Measurements from ENCODE around the gene SRA1.

DNA sequence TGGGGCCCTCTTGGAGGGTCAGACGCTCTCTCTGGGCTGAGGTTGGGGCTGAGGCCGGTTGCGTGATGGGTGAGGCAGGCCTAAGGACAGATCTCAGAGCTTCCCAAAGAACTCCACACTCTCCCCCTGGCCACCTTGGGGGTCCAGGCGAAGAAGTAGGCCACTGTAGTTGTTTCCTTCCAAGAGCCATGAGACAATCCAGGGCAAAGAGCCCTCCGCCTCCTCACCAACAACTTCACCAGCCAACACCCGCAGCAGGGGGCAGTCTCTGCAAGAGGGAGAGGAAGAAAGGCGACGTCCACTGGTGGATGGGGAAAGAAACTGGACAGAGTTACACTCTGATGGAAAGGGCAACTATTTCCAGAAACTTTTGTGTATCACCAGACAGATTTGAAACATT is 18.0 kb upstream of the SRA1 start:
- no peak for TF ChIP-seq EZH2 (IDR thresholded peaks at IDR 0.05)
- no peak for TF ChIP-seq FOXP2 (optimal IDR thresholded peaks at IDR 0.05; ENCODE audit: control extremely low read depth, extremely low read length, insufficient read depth)
- no peak for TF ChIP-seq POLR2AphosphoS5 (IDR thresholded peaks at IDR 0.05; ENCODE audit: borderline replicate concordance, low read depth, low read length)

All from SK-N-MC (cell line).